GM12801 (cell line): ENCODE data around the gene ECT2.

ENCODE experiments used
- TF ChIP-seq, protein P1 (sequence below): IDR thresholded peaks from one replicate; pipeline ENCODE4 v1.5.1; 2011; ENCODE audit warnings: control low read depth; ENCODE audit not compliant: insufficient read length; ENCODE audit errors: extremely low read depth

Gene ECT2

DNA sequence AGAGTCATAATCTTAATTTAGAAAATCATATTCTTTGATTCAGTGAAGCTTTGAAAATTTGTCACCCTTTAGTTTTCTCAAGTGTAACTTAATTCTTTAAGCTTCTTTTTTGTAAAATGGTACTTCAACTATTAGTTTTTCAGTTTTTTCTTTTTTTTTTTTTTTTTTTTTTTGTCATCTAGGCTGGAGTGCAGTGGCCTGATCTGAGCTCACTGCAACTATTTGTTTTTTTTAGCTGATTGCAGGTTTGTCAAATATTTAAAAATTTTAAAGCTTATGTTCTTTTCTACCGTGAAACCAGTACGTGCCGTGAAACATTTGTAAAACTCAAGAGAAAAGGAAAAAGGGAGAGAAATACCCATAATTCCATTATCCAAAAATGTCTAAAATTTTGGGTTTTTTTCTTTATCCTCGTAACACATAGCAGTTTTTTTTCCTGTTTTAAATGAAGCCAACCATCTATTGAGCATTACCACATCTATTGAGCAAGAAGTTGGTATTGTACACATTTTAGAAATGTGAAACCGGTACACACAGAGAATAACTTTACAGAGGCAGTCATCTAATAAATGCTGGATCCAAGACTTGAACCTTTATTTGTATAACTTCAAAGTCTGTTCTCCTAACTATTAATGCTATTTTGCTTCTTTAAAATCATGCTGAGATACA, 25.7 kb downstream of the ECT2 start:
- TF ChIP-seq, protein P1, sequence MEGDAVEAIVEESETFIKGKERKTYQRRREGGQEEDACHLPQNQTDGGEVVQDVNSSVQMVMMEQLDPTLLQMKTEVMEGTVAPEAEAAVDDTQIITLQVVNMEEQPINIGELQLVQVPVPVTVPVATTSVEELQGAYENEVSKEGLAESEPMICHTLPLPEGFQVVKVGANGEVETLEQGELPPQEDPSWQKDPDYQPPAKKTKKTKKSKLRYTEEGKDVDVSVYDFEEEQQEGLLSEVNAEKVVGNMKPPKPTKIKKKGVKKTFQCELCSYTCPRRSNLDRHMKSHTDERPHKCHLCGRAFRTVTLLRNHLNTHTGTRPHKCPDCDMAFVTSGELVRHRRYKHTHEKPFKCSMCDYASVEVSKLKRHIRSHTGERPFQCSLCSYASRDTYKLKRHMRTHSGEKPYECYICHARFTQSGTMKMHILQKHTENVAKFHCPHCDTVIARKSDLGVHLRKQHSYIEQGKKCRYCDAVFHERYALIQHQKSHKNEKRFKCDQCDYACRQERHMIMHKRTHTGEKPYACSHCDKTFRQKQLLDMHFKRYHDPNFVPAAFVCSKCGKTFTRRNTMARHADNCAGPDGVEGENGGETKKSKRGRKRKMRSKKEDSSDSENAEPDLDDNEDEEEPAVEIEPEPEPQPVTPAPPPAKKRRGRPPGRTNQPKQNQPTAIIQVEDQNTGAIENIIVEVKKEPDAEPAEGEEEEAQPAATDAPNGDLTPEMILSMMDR: no peak

DNA sequence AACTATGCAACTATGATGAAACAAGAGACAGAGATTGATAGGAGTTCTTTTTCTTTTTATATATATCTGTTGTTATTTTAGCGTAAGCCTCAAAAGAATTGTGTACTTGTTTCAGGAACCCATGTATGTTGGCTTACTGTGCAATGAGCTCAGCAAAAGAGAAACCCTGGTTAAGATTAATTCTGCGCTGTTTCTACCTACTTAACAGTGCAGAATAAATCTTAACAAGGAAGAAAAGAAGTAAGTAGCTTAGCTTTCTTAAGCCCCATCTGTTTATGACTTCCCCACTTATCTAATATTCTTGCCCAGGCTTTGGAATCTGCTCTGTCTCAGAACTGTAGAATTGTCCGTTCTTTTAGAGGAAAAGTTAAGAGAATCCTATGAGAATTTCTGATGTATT, 27.4 kb downstream of the ECT2 start:
- TF ChIP-seq, protein P1: no peak

DNA sequence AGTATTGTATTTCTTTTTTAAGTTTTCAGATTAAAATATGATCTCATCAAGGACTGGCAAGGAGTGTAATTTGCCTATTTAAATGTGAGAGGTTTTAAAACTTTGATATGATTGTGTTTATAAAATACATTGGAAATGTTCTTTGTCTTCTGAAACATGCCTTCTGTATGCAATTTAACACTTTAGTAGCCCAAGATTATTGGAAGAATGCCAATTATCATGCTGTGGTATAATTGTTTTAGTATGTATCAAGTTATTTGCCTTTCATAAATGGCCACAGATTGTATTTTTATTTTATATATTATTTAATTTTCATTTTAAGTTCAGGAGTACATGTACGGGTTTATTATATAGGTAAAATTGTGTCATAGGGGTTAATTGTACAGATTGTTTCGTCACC, 31.7 kb downstream of the ECT2 start:
- TF ChIP-seq, protein P1: no peak

- TF ChIP-seq, protein P1: no peak
Measured at GRCh38 chr3:172786036-172786435, 35.5 kb downstream of the ECT2 start.

- TF ChIP-seq, protein P1: no peak
Measured at GRCh38 chr3:172787019-172787418, 36.5 kb downstream of the ECT2 start.

- TF ChIP-seq, protein P1: no peak
Measured at GRCh38 chr3:172787746-172788145, 37.2 kb downstream of the ECT2 start.

- TF ChIP-seq, protein P1: no peak
Measured at GRCh38 chr3:172799246-172799645, 48.7 kb downstream of the ECT2 start.
